Neural cell (in vitro differentiated cells): ENCODE measurements around the gene PROM2. TPM values are rescaled to one million over a fixed set of nuclear protein-coding genes. Genes with fewer than 3 reads are reported as not detected.

ENCODE experiments used
- H2AFZ ChIP-seq: fragments of 200-600, 300-800 bp; sonication (generic), shearing (Covaris generic); 2 replicates; pipeline ENCODE4 v1.6.0; 2014; ENCODE audit warnings: low read depth, mild to moderate bottlenecking, antibody characterized with exemption, low read length, moderate library complexity
- H3F3A ChIP-seq: fragments of 200-600 bp; shearing (Covaris generic); 2 replicates; pipeline ENCODE4 v1.6.1; 2016; ENCODE audit warnings: mild to moderate bottlenecking, moderate library complexity, mixed read lengths, antibody characterized with exemption, low read length; ENCODE audit not compliant: insufficient read depth, poor library complexity, severe bottlenecking
- H3K27ac ChIP-seq: fragments of 200-600, 300-800 bp; sonication (generic), shearing (Covaris generic); 2 replicates; pipeline ENCODE4 v1.5.1; 2014; ENCODE audit warnings: mild to moderate bottlenecking, low read length, moderate library complexity
- H3K27me3 ChIP-seq: fragments of 300-800, 200-600 bp; sonication (generic), shearing (Covaris generic); 2 replicates; pipeline ENCODE4 v1.6.0; 2014; ENCODE audit warnings: mild to moderate bottlenecking, low read depth, low read length, moderate library complexity; ENCODE audit not compliant: insufficient read depth
- H3K36me3 ChIP-seq: fragments of 300-800, 200-600 bp; sonication (generic), shearing (Covaris generic); 2 replicates; pipeline ENCODE4 v1.5.1; 2014; ENCODE audit warnings: mild to moderate bottlenecking, antibody characterized with exemption, low read length, moderate library complexity; ENCODE audit not compliant: insufficient read depth
- H3K4me2 ChIP-seq: fragments of 300-800, 200-600 bp; sonication (generic), shearing (Covaris generic); 2 replicates; pipeline ENCODE4 v1.6.0; 2014; ENCODE audit warnings: mild to moderate bottlenecking, low read length
- H3K4me3 ChIP-seq: fragments of 300-800, 200-600 bp; sonication (generic), shearing (Covaris generic); 2 replicates; pipeline ENCODE4 v1.5.1; 2014; ENCODE audit warnings: mild to moderate bottlenecking, low read length, moderate library complexity
- H3K79me2 ChIP-seq: fragments of 200-600 bp; shearing (Covaris generic); replicated peaks from 2 replicates; pipeline ENCODE4 v1.6.0; 2014; ENCODE audit warnings: mild to moderate bottlenecking, low read length, moderate library complexity; ENCODE audit not compliant: insufficient read depth
- H3K9ac ChIP-seq: fragments of 300-800, 200-600 bp; sonication (generic), shearing (Covaris generic); 2 replicates; pipeline ENCODE4 v1.6.1; 2016; ENCODE audit warnings: mild to moderate bottlenecking, low read length, mixed read lengths
- H3K9me2 ChIP-seq: fragments of 200-600 bp; shearing (Covaris generic); 2 replicates; pipeline ENCODE4 v1.6.1; 2016; ENCODE audit warnings: mild to moderate bottlenecking, low read length, mixed read lengths; ENCODE audit not compliant: insufficient read depth
- H3K9me3 ChIP-seq: fragments of 200-600, 300-800 bp; sonication (generic), shearing (Covaris generic); 2 replicates; pipeline ENCODE4 v1.6.1; 2016; ENCODE audit warnings: mild to moderate bottlenecking, mixed run types, low read length, moderate library complexity, mixed read lengths
- H4K20me1 ChIP-seq: fragments of 200-600 bp; shearing (Covaris generic); 2 replicates; pipeline ENCODE4 v1.6.1; 2016; ENCODE audit warnings: mild to moderate bottlenecking, mixed run types; ENCODE audit not compliant: insufficient read depth
- EP300 ChIP-seq: fragments of 450-650 bp; conservative IDR thresholded peaks from 2 replicates; pipeline ENCODE4 v1.6.1; 2014; ENCODE audit warnings: antibody characterized with exemption, mild to moderate bottlenecking, moderate library complexity; ENCODE audit not compliant: poor library complexity, severe bottlenecking
- EZH2 ChIP-seq: fragments of 200-600, 300-800 bp; shearing (Covaris generic), sonication (generic); IDR thresholded peaks from 2 replicates; pipeline ENCODE4 v1.6.1; 2014; ENCODE audit warnings: antibody characterized with exemption, low read length, borderline replicate concordance, mild to moderate bottlenecking; ENCODE audit not compliant: insufficient read depth, poor library complexity, severe bottlenecking
- MXI1 ChIP-seq: fragments of 450-650 bp; conservative IDR thresholded peaks from 2 replicates; pipeline ENCODE4 v1.6.1; 2014; ENCODE audit warnings: antibody characterized with exemption, mild to moderate bottlenecking; ENCODE audit not compliant: poor library complexity, severe bottlenecking
- POLR2AphosphoS5 ChIP-seq: IDR thresholded peaks from 2 replicates; pipeline ENCODE4 v1.6.1; 2012
- RAD21 ChIP-seq: fragments of 450-650 bp; conservative IDR thresholded peaks from 2 replicates; pipeline ENCODE4 v1.6.1; 2014; ENCODE audit warnings: antibody characterized with exemption, mild to moderate bottlenecking, moderate library complexity
- SMC3 ChIP-seq: fragments of 450-650 bp; conservative IDR thresholded peaks from 2 replicates; pipeline ENCODE4 v1.6.1; 2014; ENCODE audit warnings: antibody characterized with exemption, mild to moderate bottlenecking, moderate library complexity; ENCODE audit not compliant: poor library complexity
- TAF1 ChIP-seq: IDR thresholded peaks from 2 replicates; pipeline ENCODE4 v1.6.1; 2012; ENCODE audit warnings: low read depth
- polyA plus RNA-seq: library from polyadenylated mRNA; depleted of rRNA; stranded (reverse); fragments of >200 nt; gene quantifications from 2 replicates; pipeline ENCODE4 v1.2.3, GENCODE V29; 2014
- TF ChIP-seq, protein P1 (sequence below): IDR thresholded peaks from 2 replicates; pipeline ENCODE4 v1.6.1; 2012; ENCODE audit warnings: borderline replicate concordance
- TF ChIP-seq, protein P2 (sequence below): fragments of 450-650 bp; IDR thresholded peaks from 2 replicates; pipeline ENCODE4 v1.5.1; 2014; ENCODE audit warnings: antibody characterized with exemption, mild to moderate bottlenecking, moderate library complexity; ENCODE audit not compliant: poor library complexity, severe bottlenecking

The PROM2 gene
- polyA plus RNA-seq, 1 donor from 2014 or later: 2.2 TPM

DNA sequence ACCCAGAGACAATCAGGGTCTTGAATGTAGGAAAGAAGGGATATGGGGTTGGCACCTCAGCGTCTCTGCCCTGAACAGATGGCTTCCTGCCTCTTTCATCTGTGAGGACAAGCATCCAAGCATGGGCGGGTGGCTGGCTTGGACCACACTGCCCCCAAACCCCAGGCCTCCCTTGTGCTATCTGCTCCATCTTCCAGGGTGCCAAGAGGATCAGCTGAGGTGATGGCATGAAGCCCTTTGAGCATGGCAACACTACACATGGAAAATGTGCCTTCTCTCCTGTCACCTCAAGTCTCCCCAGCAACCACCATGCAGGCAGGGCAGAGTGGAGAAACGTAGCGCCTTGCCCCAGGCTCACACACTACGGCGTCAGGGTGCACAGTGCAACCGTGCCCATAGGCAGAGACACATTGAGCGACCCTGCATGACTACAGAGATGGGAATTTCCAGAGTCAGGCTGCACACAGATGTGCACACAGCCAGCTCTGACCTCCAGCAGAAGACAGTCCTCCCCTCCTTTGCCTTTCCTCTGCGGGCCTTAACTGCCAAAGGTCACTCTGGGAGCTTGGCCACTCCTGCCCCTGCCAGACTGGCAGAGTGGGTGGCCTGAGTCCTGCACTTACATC is 24.4 kb downstream of the PROM2 start:
- H3K79me2 ChIP-seq: no peaks in the 10 kb centered on the region
- no peak overlapping the region for H3K4me3 ChIP-seq
- H3K9me2 ChIP-seq: no peaks in the 10 kb centered on the region
- no peaks in the 10 kb centered on the region for H4K20me1 ChIP-seq
- H3K9me3 ChIP-seq: peaks cover 7% of the 10 kb centered on the region
- no peaks in the 10 kb centered on the region for H3K27me3 ChIP-seq
- no peaks in the 10 kb centered on the region for H3F3A ChIP-seq
- no peak overlapping the region for H3K9ac ChIP-seq
- no peak overlapping the region for H3K4me2 ChIP-seq
- H3K27ac ChIP-seq: no peak overlapping the region
- TF ChIP-seq RAD21: no peak
- TF ChIP-seq EP300: no peak
- TF ChIP-seq, protein P1, sequence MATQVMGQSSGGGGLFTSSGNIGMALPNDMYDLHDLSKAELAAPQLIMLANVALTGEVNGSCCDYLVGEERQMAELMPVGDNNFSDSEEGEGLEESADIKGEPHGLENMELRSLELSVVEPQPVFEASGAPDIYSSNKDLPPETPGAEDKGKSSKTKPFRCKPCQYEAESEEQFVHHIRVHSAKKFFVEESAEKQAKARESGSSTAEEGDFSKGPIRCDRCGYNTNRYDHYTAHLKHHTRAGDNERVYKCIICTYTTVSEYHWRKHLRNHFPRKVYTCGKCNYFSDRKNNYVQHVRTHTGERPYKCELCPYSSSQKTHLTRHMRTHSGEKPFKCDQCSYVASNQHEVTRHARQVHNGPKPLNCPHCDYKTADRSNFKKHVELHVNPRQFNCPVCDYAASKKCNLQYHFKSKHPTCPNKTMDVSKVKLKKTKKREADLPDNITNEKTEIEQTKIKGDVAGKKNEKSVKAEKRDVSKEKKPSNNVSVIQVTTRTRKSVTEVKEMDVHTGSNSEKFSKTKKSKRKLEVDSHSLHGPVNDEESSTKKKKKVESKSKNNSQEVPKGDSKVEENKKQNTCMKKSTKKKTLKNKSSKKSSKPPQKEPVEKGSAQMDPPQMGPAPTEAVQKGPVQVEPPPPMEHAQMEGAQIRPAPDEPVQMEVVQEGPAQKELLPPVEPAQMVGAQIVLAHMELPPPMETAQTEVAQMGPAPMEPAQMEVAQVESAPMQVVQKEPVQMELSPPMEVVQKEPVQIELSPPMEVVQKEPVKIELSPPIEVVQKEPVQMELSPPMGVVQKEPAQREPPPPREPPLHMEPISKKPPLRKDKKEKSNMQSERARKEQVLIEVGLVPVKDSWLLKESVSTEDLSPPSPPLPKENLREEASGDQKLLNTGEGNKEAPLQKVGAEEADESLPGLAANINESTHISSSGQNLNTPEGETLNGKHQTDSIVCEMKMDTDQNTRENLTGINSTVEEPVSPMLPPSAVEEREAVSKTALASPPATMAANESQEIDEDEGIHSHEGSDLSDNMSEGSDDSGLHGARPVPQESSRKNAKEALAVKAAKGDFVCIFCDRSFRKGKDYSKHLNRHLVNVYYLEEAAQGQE: no peak
- TF ChIP-seq, protein P2, sequence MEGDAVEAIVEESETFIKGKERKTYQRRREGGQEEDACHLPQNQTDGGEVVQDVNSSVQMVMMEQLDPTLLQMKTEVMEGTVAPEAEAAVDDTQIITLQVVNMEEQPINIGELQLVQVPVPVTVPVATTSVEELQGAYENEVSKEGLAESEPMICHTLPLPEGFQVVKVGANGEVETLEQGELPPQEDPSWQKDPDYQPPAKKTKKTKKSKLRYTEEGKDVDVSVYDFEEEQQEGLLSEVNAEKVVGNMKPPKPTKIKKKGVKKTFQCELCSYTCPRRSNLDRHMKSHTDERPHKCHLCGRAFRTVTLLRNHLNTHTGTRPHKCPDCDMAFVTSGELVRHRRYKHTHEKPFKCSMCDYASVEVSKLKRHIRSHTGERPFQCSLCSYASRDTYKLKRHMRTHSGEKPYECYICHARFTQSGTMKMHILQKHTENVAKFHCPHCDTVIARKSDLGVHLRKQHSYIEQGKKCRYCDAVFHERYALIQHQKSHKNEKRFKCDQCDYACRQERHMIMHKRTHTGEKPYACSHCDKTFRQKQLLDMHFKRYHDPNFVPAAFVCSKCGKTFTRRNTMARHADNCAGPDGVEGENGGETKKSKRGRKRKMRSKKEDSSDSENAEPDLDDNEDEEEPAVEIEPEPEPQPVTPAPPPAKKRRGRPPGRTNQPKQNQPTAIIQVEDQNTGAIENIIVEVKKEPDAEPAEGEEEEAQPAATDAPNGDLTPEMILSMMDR: no peak
- TF ChIP-seq SMC3: no peak
- no peak for TF ChIP-seq MXI1
- TF ChIP-seq TAF1: no peak
- TF ChIP-seq POLR2AphosphoS5: no peak
- no peak for TF ChIP-seq EZH2
- no peak overlapping the region for H2AFZ ChIP-seq
- H3K36me3 ChIP-seq: no peaks in the 10 kb centered on the region

DNA sequence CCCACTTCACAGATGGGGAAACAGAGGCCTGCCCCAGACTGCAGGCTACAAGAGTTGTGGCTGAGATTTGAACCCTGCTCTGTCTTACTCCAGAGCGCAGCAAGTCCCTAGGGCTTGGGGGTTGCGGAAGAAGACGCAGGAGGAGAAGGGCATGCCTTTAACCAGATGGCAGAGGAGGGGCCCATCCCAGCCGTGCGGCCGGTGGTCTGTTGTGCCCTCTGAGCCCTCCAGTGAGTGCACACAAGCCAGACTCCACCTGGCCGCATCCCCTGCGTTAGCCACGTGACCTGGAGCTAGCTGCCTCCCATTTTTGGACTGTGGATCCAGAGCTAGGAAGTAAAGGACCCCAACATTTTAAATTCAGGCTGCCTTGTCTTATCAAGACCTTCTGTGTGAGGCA is 25.7 kb downstream of the PROM2 start:
- TF ChIP-seq, protein P2: no peak
- TF ChIP-seq, protein P1: no peak
- TF ChIP-seq TAF1: no peak
- TF ChIP-seq POLR2AphosphoS5: no peak
- TF ChIP-seq MXI1: no peak
- TF ChIP-seq RAD21: no peak
- no peak for TF ChIP-seq SMC3
- TF ChIP-seq EP300: no peak
- TF ChIP-seq EZH2: no peak
- Histone ChIP-seq H3K79me2 (no peaks in the 10 kb centered on the region), H2AFZ (no peak overlapping the region), H3K9ac (no peak overlapping the region), H3K36me3 (no peaks in the 10 kb centered on the region), H3K4me3 (no peak overlapping the region), H3K27me3 (no peaks in the 10 kb centered on the region), H3F3A (no peaks in the 10 kb centered on the region), H4K20me1 (no peaks in the 10 kb centered on the region), H3K4me2 (no peak overlapping the region), H3K9me2 (no peaks in the 10 kb centered on the region), H3K27ac (no peak overlapping the region), H3K9me3 (peaks cover 7% of the 10 kb centered on the region)
